ENCODE measurements around the gene OAS2.

DNA sequence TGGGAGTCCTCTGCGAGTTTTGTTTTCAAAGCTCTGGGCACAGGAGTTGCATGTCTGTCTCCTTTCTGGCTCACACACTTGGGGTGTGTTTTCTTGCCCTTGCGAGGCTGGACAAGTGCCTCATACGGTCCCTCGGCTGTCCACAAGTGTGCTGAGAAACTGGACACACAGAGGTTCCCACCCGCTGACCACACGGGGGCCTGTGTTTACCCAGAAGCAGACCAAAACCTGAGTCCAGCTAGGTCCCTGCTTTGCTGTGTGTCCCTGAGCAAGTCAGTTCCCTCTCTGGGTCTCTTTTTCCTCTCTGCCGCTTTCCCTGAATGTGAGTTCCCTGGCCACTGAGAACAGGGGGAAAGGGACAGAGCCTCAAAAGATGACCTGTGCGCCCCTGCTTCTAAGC is 678 bp upstream of the OAS2 start:
- no peak for TF ChIP-seq SIN3A (IDR thresholded peaks at IDR 0.05; ENCODE audit: borderline replicate concordance, insufficient read depth, low read length)
- no peak for TF ChIP-seq POLR2AphosphoS5 (IDR thresholded peaks at IDR 0.05; ENCODE audit: low read depth, low read length)
- no peak for TF ChIP-seq REST (IDR thresholded peaks at IDR 0.05; ENCODE audit: insufficient read depth in 1 of 2, low read depth in 2 of 2, low read length in 2 of 2)
- no peak for TF ChIP-seq FOXP2 (optimal IDR thresholded peaks at IDR 0.05; ENCODE audit: borderline replicate concordance, extremely low read depth, extremely low read length, insufficient read depth)
- TF ChIP-seq TAF1 (IDR thresholded peaks at IDR 0.05; ENCODE audit: borderline replicate concordance, insufficient read depth, low read length) = no peak

Data from PFSK-1 (cell line).